Upper lobe of left lung (tissue), 4 donors: ENCODE results near the gene ANKS1B.

Experiments used
- POLR2A ChIP-seq, 4 donors: fragments of 450-650 bp; IDR thresholded peaks; one replicate each; pipeline ENCODE4 v1.5.1; 2016 to 2017; ENCODE audit warnings: antibody characterized with exemption in 4 of 4, mild to moderate bottlenecking in 2 of 4
- TF ChIP-seq, protein P1 (sequence below), 6 experiments: fragments of 450-650 bp in 4 of 6; fragments of 200-600 bp in 2 of 6; sonication (generic) in 2 of 6; IDR thresholded peaks; one replicate each; pipeline ENCODE4 v1.5.1; 2016 to 2019; ENCODE audit warnings: antibody characterized with exemption in 6 of 6

DNA sequence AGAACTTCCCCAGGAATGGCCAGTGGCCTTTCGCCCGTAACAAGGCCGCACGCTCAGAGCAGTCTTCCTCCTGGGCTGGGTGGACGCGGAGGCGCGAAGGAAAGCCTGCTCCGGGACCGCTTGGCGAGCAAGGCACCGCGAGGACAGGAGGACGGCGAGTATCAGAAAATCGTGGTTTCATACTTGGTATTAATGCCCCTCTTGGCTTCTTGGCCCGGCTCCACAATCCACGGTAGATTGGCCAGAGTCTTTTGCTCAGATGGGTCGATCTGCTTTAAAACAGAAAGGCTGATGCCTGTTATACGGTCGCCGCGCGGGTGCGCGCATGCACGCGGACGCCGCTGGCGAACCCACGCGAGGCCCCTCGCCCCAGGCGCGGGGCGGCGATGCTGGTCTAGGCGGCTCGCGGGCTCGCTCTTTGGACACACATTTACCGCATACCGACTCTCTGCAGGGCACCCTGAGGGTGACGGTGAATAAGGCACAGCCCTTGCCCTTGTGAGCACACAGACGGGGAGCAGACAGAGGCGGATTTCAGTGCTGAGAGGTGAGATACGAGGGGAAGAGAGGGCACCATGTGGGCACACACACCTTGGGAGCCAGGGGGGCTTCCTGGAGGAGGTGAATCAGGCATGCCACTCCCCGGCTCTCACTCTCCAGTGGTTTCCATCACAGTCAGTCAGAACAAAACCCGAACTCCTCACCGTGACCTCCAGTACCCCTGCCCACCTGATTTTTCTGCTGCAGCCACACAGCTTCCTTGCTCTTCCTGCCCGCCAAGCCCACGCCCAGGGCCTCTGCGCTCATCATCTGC is 1239.0 kb downstream of the ANKS1B start:
- TF ChIP-seq POLR2A (IDR thresholded peaks at IDR 0.05) = no peak
- TF ChIP-seq, protein P1, sequence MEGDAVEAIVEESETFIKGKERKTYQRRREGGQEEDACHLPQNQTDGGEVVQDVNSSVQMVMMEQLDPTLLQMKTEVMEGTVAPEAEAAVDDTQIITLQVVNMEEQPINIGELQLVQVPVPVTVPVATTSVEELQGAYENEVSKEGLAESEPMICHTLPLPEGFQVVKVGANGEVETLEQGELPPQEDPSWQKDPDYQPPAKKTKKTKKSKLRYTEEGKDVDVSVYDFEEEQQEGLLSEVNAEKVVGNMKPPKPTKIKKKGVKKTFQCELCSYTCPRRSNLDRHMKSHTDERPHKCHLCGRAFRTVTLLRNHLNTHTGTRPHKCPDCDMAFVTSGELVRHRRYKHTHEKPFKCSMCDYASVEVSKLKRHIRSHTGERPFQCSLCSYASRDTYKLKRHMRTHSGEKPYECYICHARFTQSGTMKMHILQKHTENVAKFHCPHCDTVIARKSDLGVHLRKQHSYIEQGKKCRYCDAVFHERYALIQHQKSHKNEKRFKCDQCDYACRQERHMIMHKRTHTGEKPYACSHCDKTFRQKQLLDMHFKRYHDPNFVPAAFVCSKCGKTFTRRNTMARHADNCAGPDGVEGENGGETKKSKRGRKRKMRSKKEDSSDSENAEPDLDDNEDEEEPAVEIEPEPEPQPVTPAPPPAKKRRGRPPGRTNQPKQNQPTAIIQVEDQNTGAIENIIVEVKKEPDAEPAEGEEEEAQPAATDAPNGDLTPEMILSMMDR (IDR thresholded peaks at IDR 0.05) = no peak
